IPS DF 4.7 (cell line): Measurements from ENCODE around the gene SLC41A3.
"Not testable (repeated sequence)": the region's sequence is repeated elsewhere in the genome, so short reads cannot be mapped to it uniquely, and the experiment has no call there.

Experiments used
- DNase-seq: peaks from one replicate; pipeline ENCODE4 v3.0.0-alpha.2; 2013; ENCODE audit warnings: low spot score; ENCODE audit errors: extremely low read depth

The SLC41A3 gene

GRCh38 chr3:126053949-126054569, 29.9 kb downstream of the SLC41A3 start:
- DNase-seq = no peak

DNA sequence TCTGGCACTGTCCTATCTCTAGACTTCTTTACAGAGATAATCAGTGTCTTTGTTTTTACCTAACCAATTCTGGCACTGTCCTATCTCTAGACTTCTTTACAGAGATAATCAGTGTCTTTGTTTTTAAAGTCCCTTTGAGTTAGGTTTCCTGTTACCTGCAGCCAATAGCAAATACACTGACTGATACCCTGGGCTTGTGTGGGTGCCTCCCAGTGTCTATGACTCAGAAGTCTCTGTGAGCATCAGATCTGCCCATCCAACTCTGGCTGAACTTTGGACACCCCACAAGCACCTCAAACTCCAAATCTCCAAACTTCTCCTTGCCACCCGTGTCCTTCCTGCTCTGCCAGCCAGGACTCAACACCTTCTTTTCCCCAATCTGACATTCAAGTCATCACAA, 30.4 kb downstream of the SLC41A3 start:
- DNase-seq = no peak

- no peak for DNase-seq
Observed at GRCh38 chr3:126052196-126053058, 31.5 kb downstream of the SLC41A3 start.

DNA sequence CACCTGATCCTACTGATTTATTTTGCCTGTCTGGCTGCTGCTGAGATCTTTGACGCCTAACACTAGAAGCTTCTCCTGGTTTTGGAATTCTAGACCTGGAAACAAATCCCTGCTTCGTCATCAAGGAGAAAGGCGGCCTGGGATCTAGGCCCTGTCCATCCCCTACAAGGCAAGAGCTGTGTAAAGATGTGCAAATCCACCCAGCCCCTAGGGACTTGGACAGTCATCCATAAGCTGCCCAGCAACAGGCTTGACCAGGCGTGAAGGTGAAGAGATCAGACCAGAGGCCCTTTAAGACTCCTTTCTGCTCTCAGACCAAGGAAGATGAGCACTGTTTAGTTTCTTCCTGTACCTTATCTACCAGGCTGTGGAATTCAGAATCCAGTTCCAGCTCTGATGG, 32.2 kb downstream of the SLC41A3 start:
- no peak for DNase-seq

GRCh38 chr3:126051234-126051633, 32.7 kb downstream of the SLC41A3 start:
- DNase-seq = no peak

DNA sequence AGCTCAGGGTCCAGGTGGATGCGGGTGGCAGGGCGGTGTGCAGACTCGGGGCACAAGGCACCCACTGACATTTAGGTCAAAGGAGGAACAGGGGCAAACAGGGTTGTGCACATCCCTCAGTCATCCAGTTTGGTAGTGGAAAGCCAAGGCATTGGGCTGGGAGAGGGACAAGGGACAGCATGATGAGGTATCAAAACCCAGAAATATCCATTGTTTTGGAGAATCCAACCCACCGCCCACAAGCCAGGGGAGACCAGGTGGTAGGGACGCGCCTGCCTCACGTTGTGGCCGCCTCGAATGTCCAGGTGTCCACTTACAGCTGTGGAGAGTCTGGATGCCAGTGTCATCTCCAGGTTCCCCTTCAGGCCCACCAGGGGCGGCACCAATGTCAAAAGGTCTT, 33.3 kb downstream of the SLC41A3 start:
- no peak for DNase-seq

DNA sequence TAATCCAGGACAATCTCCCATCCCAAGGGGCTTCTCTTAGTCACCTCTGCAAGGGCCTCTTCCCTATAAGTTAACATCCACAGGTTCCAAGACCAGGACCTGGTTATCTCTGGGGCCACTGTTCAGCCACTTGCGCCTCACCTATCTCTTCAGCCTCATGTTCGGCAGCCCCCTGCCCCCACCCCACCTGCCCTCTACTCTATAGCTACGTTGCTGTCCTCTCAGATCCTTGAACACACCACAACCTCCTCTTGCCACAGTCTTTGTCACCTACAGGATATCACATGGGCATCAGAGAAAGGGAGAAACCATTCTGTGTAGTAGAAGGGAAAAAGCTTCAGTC, 33.9 kb downstream of the SLC41A3 start:
- DNase-seq = no peak

GRCh38 chr3:126049289-126050049, 34.5 kb downstream of the SLC41A3 start:
- no peak for DNase-seq

GRCh38 chr3:126040386-126040785, 43.5 kb downstream of the SLC41A3 start:
- DNase-seq = no peak

DNA sequence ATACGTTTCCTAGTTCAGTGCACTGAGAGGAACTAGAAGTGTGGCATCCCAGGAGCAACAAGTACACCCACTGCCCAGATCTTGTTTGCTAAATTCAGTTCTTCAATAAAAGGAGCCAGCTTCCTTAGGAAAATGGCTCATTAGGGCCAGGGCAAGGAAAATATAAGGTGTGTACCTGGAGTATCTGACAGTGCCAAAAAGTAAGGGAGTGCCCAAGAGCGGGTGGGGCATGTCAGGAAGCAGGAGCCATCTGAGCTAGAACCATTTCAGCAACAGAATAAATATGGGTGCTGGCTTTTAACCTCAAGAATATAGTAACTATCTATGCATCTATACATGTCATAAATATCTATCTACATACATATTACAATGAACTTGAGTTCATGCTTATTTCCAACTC, 44.1 kb downstream of the SLC41A3 start:
- DNase-seq = no peak

DNA sequence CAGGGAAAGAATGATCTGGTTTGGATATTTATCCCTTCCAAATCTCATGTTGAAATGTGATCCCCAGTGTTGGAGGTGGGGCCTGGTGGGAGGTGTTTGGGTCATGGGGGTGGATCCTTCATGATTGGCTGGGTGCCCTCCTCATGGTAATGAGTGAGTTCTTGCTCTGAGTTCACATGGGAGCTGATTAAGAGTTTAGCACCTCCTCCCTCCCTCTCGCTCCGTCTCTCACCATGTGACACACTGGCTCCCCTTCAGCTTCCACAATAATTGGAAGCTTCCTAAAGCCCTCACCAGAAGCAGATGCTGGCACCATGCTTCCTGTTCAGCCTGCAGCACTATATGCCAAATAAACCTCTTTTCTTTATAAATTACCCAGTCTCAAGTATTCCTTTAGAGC, 45.1 kb downstream of the SLC41A3 start:
- DNase-seq = not testable (repeated sequence)

DNA sequence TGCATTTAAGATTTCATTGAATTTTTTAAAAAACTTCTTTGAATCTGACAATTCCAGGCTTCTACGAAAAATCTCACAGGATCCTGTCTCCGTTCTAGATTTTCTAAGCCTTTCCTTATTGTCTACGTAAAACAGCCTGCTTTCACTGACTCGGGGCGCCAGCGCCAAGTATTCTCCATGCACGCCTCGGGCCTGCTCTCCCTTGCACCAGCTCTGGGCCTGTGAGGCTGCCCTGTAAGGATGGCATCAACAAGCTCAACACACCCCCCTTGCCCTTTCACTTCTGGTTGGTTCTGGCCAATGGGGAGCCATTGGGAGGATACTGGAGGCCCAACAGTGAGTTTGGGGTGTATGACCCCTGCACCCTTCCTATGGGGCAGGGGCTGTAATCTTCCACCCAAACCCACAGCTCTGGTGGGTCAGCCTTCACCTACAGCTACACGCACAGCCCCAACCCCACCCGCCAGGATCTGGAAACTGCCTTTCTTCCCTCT, 47.8 kb downstream of the SLC41A3 start:
- no peak for DNase-seq

DNA sequence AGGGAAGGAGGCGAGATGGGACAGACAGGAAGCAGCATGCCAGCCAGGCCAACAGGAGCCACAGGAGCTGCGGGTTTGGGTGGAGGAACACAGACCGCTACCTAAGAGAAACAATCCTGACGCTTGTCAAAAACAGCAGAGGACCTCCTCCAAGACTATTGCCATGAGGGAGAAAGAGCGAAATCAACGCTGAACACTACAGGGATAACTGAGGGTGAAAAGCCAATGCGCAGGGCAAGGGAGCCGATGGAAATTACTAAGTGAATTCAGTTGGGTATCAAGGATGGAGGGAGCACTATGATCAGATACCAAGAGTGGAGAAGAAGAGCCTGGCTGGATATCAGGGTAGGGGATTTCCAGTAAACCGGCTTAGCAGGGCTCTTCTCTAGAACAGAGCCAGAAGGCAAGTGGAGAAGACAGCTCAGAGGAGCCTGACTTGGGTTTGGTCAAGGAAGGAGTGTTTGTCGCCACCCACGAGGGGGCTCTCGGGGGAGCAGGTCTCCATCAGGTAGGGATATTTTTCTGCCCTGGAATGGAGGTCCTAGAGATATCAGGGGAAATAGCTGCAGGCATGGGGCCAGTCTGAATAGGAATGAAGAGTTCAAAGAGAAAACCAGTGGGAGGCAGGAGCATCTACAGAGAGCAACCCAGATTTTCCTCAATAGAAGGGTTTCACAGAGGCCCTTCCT, 48.4 kb downstream of the SLC41A3 start:
- DNase-seq = no peak

- DNase-seq = no peak
Observed at GRCh38 chr3:126034481-126035361, 49.2 kb downstream of the SLC41A3 start.

DNA sequence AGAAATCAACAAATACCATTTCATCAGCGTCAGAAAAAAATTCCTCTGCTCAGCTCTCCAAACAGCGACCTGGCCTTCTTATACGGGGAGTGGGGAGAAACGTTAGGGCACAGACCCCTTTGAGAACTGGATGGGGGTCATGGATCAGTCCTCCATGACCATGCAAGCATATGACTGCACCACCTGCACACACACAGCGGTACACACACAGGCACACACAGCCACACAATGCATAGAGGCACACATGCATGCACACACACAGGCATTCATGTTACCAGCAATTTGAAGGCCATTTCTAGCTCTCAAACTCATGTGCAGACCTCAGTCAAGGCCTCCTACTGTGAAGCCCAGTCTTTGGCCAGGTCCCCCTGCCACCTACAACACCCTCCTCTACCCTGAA, 50.2 kb downstream of the SLC41A3 start:
- DNase-seq = no peak

DNA sequence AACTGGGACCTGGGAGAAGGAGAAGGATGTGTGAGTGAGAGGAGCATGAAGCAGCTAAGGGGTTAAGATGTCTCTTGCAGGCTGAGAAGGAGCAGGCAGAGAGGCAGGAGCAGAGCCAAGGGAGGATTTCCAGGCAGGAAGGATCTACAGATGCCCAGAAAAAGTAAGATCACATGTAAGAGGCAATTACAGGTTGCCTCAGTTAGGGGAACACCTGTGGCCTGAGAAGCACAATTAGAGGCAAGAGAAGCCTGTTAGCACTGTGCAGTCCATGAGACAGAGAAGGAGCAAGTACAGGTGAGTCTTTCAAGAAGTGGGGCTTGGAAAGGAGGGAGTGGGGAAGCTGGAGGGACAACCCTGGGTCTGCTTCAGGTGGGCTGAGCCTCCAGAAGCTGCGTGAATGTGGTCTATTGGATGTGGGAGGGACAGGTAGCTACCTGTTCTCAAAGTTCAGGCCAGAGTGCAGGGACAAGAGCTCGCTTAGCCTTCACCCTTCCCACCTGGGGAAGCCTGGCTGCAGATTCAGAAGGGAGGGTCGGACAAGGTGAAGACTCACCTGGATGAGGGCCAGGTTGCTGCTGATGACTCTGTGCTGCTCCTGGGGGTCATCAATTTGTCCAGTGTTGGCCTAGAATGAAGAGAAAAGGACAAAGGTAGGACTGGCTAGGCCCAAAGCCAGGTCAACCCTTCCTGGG, 50.7 kb downstream of the SLC41A3 start:
- no peak for DNase-seq

GRCh38 chr3:126031981-126032471, 51.9 kb downstream of the SLC41A3 start:
- DNase-seq = no peak

- no peak for DNase-seq
Observed at GRCh38 chr3:126030455-126030854, 53.5 kb downstream of the SLC41A3 start.

- DNase-seq = no peak
Observed at GRCh38 chr3:126029241-126029640, 54.7 kb downstream of the SLC41A3 start.

DNA sequence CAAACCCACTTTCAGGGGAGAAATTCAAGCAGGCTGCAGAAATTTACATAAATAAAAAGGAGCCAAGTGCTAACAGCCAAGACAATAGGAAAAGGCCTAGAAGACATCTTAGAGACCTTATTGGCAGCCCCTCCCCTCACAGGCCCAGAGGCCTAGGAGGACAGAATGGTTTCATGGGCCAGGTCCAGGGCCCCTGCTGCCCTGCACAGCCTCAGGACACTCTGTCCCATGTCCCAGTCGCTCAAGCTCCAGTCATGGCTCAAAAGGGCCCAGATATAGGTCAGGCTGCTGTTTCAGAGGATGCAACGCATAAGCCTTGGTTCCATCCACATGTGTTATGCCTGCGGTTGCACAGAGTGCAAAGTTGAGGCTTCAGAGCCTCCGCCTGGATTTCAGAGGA, 55.8 kb downstream of the SLC41A3 start:
- no peak for DNase-seq
